NOMO-1 treated with DMSO at 0.1 percent for 48 hours (cell line): ENCODE data around the gene ROR2.

Source experiments
- DNase-seq: peaks from one replicate; lab custom pipeline; 2025; ENCODE audit not compliant: unreplicated experiment; lab: John Stamatoyannopoulos, UW

ROR2 gene

DNA sequence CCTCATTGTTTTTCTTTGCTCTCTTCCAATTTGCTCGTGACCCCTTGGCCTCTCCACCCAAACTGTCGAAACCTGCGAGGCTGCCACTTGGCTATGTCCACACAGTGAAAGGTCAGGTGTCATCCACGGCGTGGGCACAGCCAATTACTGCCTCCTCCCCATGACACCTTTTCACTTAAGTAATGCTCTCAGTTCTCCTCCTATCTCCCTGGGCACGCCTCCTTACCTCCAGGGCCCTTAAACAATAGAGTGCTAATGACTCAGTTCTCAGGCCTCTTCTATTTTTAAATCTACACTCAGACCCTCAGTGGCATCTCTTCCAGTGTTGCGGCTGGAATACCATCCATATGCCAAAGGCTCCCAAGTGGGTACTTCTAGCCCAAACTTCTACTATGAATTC is 256.8 kb downstream of the ROR2 start:
- no peak for DNase-seq

DNA sequence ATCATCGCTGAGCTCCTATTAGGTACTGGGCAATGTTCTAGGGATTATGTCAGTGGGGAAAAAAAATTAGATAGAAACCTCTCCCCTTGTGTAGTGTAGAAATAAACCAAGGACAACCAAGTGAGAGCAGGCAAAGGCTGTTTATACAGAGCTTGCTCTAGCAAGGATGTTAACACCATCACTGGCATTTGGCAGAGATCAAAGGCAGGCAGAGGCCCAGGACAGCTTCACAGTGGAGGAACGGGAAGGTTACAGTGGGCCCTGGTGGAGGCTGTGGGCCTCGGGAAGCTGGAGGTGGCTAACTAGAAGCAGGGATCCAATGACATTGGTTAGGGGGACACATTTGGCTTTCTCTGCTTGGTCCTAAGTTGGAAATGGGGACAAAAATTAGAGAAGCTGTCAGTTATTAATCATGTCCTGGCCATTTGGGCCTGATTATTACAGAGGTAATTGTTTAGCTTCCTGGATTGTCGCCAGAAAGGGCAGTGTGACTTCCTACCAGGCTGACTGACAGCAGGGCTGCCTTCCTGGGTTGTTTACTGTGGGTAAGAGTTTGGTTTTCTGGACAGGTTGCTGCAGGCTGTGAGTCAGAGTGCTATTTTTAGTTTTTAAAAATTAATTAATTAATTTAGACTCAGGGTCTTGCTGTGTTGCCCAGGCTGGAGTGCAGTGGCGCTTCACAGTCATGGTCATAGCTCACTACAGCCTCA is 259.3 kb downstream of the ROR2 start:
- no peak for DNase-seq

- no peak for DNase-seq
Observed at GRCh38 chr9:91689006-91689405, 261.0 kb downstream of the ROR2 start.

DNA sequence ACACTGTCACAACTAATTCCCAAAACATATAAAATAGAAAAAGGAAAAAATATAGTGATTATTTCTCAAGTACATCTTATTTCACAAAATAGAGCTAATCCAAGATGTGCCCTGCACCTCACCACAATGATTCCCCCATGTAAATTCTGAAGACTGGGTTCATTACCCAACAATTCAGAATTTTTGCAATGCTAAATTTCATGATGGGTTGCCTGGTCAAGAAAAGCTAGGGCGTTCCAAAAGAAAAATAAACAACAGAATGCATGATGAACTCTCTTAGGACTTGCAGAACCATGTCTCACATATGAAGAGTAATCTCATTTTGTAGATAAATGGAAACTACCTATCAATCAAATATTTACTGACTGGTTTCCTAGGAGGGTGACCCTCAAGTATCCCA is 266.8 kb downstream of the ROR2 start:
- no peak for DNase-seq

DNA sequence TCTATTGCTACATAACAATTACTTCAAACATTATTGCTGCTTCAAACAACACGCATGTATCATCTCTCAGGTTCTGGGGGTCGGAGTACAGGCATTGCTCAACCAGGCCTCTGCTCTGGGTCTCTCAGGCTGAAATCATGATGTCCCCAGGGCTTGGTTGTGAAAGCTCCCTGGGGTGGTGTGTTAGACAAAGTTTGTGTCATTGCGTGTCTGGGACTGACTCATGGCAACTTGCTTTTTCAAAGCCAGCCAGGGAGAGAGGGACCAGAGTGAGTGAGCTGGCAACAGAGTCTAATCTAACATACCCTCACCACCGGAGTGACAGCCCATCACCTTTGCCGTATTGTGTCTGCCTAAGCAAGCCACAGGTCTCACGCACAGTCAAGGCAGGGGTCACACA is 267.2 kb downstream of the ROR2 start:
- no peak for DNase-seq

- peak; percentile 42 for DNase-seq
Observed at GRCh38 chr9:91681461-91682305, 268.3 kb downstream of the ROR2 start.

GRCh38 chr9:91680998-91681397 is 269.0 kb downstream of the ROR2 start:
- no peak for DNase-seq

DNA sequence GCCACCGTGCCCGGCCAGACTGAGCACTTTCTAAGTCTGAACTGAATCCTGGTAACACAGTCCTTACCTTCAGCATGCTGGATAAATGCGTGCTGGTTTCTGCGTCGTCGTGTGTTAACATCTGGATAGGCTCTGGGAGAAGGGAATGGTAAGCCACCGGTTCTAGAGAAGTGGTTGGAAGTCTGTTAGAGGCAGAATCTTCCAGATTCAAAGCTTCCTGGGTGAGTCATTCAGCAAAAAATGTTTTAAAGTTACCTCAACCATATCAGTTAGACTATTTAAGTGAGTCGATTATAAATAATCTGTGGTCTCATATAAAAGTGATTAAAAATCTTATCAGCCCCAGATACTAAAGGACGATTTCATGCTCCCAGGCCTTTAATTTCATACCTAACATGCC is 269.9 kb downstream of the ROR2 start:
- DNase-seq, result no peak

DNA sequence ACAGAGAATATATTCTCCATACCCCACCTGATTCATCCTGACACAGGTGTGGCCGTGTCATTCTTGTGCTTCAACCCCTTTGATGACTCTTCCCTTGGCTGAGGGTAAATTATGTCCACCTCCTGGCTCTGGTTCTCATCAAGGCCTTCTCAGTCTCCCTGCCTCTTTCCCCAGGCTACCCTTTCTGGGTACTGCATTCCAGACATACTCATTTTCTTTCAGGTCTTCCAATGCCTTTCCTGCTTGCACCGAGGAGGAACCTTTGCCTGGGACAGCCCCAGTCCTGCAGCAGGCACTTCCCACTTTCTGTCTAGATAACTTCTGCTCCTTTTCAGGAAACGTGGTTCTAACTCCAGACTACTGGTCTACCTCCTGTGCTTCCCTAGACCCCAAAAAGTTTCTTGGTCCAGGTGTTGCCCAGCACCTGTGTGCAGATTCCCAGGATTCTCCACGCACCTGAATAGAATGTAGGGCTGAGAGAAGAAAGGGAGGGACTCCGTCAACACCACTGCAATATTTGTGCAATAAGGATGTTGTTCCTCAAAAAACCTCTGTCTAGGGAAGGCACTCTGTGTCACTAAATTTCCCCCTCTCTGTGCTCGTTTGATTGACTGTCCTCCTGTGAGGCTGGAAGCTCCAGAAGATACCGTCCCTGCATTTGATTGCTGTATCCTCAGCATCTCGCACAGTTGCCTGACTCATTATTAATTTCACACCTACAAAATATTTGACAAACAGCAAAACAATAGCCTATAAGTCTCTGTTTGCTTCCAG is 271.0 kb downstream of the ROR2 start:
- DNase-seq, result no peak

- no peak for DNase-seq
Observed at GRCh38 chr9:91677822-91678436, 272.1 kb downstream of the ROR2 start.

DNA sequence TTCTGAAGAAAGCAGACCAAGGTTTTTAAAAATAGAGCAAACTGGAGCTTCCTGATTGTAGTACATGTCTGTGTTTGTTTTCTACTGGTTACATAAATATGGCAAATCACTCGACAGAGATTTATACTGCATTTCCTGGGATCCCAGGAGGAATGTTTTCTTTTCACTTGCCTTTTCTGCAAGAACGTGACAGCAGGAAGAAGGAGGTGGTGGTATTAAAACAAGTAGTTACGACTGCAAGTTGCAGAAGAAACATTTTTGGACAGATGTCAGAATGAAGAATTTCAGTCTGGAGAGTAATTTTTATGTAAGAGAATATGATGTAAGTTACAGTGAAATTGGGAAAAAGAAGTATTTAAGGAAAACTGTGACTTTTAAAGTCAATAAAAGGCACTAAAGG is 272.7 kb downstream of the ROR2 start:
- DNase-seq, result no peak

DNA sequence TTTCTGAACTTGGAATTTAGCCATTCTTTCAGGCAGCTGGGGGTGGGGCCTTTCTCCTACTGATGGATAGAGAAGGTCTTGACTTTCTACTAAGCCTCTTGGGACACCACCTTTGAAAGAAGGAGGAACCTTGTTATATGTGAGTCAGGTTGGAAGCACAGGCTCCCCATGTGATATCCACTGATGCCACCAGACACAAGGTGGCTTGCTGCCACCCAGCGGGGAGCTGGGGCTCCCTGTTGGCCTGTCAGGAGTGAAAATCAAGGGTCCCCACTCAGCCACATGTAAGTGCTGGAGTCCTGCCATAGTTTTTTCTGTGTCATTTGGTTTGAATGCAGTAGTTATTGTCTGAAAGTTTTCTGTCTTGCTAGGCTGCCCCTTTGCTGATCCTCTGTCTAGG is 274.0 kb downstream of the ROR2 start:
- DNase-seq, result peak; percentile 10

GRCh38 chr9:91664663-91665062 is 285.4 kb downstream of the ROR2 start:
- DNase-seq, result no peak

GRCh38 chr9:91663858-91664257 is 286.2 kb downstream of the ROR2 start:
- DNase-seq, result no peak

GRCh38 chr9:91661451-91661850 is 288.6 kb downstream of the ROR2 start:
- no peak for DNase-seq

- no peak for DNase-seq
Observed at GRCh38 chr9:91660521-91660920, 289.5 kb downstream of the ROR2 start.

- no peak for DNase-seq
Observed at GRCh38 chr9:91659529-91660495, 290.2 kb downstream of the ROR2 start.

- DNase-seq, result no peak
Observed at GRCh38 chr9:91658513-91659105, 291.4 kb downstream of the ROR2 start.

GRCh38 chr9:91657501-91657900 is 292.5 kb downstream of the ROR2 start:
- DNase-seq, result no peak

- no peak for DNase-seq
Observed at GRCh38 chr9:91655658-91656057, 294.4 kb downstream of the ROR2 start.
